Activated T-helper 1 cell treated with anti-CD3 and anti-CD28 coated beads, Interleukin-2, amount 50 U/mL, for 16 hours (primary cell): ENCODE measurements around the gene CFHR3.
"Not testable (repeated sequence)": the region's sequence is repeated elsewhere in the genome, so short reads cannot be mapped to it uniquely, and the experiment has no call there.

ENCODE experiments used
- DNase-seq, 2 donors: peaks; one replicate each; pipeline ENCODE4 v3.0.0-alpha.2; 2020; ENCODE audit warnings: low read depth in 1 of 2, low spot score in 1 of 2

The CFHR3 gene

DNA sequence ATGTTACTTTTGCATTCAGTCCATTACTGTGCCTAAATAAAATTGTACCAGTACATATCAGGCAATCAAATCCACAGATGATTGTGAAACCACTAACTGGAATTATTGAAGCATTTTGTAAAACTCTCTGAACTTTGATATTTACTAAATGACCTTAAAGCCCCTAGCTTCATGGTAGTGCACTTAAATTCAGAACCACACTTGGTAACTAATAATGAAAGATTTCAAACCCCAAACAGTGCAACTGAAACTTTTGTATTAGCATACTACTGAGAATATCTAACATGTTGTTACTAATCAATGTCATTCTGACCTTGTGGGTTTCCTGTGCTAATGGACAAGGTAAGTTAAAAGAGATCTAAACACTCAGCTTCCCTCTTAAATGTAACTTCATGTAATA lies at the start of gene CFHR3:
Gene CFHR3 (plus strand): TSS at position 238 of the 400 bp plus-strand sequence. CDS start 47 bp downstream, at position 285.
- DNase-seq, result no peak

DNA sequence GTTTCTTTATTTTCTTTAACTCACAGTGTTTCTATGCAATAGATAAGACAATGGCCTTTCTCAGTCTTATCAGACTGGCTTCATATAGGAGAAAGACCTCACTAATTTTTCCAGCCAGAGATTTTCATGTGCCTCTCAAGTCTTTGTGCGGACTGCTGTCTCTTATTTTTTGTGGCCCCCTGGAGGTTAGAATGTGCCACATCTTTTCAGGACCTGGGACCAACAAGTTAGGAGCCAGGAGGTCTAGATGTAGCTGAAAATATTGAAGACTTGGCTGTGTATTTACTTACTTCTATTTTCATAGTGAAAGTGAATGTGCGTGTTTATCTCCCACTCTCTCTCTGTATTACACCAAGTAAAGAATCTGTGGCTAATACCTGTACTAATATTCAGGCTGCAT lies 42.1 kb upstream of the CFHR3 start:
- DNase-seq, result no peak

DNA sequence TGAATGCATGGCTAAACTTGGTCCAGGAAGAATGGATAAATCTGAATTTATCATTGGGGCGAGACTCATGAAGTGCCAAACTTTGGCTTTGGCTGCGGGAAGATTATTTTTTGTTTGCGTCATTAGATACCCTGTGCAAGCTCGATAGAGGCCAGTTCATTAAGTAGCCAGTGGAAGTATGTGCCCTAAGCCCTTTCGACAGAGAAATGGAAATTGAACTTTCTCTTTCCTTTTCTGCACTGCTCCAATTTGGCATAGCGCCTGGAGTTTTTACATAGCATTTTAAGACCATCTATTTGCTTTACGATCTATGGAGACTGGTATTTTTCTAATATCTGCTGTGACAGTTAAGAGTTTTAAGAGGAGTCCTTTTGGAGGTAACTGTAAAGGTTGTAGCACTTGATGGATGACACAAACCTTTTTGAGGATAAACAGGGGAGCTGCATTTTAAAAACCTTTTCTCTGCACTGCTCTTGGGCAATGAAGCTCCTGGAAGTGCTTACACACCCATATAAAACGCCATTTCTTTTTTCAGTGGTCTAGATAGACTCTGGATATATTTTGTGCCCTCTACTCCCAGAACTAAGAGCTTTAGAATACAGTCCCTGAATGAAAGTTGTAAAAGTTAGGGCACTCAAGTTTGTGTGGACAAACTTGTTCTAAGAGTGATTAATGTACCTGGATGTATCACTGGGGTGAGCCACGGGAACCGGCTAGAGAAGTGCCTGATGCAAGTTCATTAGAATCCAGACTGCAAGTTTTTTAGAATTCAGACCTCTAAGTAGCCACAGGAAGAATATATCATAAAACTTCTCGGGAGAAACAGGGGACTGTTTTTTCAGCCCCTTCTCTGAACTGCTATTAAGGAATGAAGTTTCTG lies 41.3 kb upstream of the CFHR3 start:
- no peak for DNase-seq

DNA sequence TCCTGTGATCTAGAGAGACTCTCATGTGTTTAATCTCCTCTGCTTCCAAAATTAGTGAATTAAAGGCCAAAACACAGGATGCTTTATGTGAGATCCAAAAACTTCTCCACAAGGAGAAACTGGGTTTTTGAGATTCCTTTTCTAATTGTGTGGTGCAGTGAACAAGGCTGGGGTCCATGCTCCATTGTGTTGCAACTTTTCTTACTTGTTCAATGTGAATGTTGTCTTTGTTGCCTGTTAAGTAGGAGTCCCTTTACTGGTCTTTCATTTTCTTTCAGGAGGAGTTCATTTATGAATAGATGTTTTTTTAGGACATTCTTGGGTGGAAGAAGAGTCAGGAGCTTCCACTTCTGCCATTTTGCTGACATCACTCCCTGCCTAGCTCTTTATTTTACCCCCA lies 40.6 kb upstream of the CFHR3 start:
- DNase-seq, result no peak

DNA sequence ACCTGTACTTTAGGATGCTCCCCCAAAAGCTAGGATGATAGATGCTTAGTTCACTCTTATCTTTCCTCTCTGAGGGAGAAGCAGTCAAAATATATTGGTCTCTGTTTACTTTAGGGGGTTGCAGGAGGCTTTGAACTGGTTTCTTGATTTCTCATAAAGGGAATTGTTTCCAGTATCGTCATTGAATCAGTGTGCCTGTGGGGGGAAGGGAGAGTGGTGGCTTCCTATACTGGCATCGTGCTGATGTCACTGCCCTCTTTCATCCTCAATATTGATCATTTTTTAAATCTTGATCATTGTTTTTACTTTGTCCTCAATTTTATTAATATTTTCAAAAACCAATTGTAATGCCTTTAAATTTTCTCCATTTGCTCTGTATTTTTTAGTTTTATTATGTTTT lies 40.2 kb upstream of the CFHR3 start:
- no peak for DNase-seq

DNA sequence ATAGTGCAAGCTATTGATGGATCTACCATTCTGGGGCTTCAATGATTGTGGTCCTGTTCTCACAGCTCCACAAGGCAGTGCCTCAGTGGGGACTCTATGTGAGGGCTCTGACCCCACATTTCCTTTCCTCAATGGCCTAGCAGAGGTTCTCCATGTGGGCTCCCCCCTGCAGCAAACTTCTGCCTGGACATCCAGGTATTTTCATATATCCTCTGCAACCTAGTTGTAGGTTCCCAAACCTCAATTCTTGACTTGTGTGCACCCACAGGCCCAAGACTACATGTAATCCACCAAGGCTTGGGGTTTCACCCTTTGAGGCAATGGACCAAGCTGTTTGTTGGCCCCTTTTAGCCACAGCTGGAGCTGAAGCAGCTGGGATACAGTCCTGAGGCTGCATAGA lies 35.9 kb upstream of the CFHR3 start:
- no peak for DNase-seq

DNA sequence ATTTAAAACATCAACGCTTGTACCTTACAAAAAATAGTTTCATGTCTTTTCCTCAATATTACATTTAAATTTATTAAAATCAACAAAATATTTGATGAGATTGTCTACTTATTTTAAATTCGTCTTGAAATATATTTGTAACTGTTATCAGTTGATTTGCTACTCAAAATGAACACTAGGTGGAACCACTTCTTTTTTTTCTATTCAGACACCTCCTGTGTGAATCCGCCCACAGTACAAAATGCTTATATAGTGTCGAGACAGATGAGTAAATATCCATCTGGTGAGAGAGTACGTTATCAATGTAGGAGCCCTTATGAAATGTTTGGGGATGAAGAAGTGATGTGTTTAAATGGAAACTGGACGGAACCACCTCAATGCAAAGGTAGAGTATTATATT lies 31.4 kb upstream of the CFHR3 start:
- DNase-seq, result not testable (repeated sequence)

DNA sequence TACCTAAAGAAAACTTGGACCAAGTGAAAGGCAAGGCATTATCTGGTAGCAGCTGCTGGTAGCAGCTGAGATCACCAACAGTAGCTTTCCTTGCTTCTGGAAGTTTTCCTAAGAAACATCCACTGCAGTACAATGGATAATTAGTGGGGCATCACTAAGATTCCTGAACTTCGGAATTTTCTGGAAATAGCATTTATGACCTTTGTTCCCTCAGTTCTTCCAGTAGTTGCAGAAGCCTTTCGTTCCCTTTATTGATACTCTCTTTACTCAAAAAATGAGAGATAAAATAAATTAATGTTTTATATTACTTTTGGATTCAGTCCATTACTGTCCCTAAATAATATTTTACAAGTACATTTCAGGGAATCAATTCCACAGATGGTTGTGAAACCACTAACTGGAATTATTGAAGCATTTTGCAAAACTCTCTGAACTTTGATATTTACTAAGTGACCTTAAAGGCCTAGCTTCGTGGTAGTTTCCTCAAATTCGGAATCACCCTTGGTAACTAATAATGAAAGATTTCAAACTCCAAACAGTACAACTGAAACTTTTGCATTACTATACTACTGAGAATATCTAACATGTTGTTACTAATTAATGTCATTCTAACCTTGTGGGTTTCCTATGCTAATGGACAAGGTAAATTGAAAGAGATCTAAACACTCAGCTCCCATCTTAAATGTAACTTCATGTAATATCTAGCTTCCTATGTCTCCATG lies 9.5 kb upstream of the CFHR3 start:
- not testable (repeated sequence) for DNase-seq

DNA sequence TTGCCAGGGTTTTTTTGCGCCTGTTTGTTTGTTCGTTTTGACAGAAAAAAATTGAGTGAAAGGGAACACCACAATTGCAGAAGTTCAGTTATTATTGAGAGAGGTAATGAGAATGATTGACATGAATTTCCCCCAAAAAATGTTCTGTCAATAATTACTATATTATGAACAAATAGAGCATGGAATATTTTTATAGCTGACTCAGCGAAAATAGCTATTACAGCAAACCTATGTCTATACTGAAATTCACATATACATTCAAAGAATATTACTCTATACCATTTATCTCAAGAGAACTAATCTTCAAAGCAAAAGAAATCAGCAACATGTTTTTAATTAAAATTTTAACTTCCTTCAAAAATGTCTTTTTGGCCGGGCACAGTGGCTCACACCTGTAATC lies 4.8 kb upstream of the CFHR3 start:
- not testable (repeated sequence) for DNase-seq

DNA sequence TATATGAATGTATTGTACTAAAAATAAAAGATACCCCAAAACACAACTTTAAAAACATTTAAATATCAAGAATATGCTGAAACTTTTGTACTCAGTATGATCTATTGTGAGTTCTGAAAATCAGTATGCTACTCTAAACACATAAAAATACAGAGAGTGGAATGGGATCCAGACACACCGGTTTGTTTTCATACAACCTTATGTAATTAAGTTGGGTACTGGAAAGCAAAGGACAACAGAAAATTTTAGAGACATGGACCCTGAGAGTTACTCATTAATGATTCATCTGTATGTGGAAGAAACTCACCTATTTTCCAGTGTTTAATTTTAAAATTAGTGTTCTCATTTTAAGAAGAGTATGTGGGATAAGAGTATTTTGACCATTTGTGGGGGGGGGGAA lies 927 bp upstream of the CFHR3 start:
- no peak for DNase-seq

DNA sequence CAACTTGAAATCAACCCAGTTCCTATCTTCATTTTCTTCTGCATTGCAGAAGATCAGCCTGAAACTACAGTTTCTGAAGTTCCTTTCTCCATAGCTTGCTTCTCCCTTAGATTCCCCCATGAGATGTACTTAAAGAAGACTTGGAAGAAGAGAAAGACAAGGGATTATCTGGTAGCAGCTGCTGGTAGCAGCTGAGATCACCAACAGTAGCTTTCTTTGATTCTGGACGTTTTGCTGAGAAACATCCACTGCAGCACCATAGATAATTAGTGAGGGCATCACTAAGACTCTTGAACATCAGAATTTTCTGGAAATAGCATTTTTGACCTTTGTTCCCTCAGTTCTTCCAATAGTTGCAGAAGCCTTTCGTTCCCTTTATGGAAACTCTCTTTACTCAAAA lies 465 bp upstream of the CFHR3 start:
- no peak for DNase-seq

DNA sequence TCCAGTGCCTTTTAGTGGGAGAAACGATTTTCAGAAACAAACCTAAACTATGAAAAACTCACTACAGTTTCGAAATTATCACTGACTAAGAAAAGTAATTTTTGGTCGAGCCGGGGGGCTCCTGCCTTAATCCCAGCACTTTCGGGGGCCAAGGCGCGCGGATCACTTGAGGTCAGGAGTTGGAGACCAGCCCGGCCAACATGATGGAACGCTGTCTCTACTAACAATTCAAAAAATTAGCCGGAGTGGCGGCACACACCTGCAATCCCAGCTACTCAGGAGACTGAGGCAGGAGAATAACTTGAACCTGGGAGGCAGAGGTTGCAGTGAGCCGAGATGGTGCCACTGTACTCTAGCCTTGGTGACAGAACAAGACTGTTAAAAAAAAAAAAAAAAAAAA lies 3.0 kb downstream of the CFHR3 start:
- DNase-seq, result no peak

DNA sequence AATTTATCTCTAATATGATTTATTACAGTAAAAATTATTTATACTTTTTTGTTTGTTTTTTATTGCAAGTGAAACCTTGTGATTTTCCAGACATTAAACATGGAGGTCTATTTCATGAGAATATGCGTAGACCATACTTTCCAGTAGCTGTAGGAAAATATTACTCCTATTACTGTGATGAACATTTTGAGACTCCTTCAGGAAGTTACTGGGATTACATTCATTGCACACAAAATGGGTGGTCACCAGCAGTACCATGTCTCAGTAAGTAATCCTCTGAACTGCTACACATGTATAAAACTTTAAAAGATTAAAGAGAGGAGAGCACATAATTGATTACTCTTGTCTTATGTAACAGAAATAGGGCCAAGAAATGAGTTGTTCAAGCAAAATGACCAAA lies 4.5 kb downstream of the CFHR3 start:
- DNase-seq, result no peak

DNA sequence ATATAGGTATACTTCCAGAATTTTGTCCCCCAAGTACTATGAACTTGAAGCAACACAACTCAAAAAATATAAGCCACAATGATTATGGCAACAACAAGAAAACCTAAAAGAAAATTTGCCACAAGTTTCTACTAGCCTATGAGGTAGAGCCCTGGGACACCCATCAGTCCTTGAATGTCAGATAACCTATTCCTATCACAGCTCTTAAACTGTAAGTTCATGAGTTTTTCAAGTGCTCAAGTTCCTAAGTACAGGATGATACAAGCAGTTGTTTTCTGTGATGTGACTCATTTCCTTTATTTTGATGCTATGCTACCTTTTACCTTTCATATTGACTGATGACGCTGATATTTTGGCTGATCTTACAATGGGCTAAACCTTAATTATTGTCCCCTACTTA lies 16.6 kb downstream of the CFHR3 start:
- DNase-seq, result not testable (repeated sequence)

DNA sequence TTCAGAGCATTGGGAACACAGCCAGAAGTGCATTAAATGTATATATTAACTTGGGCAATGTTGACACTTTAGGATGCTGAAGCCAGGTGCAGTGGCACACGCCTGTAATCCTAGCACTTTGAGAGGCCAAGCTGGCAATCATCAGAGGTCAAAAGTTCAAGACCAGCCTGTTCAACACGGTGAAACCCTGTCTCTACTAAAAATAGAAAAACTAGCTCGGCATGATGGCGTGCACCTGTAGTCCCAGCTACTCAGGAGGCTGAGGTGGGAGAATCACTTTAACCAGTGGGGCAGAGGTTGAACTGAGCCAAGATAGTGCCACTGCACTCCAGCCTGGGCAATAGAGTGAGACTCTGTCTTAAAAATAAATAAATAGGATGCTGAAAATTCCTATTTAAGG lies 19.5 kb downstream of the CFHR3 start:
- DNase-seq, result not testable (repeated sequence)

DNA sequence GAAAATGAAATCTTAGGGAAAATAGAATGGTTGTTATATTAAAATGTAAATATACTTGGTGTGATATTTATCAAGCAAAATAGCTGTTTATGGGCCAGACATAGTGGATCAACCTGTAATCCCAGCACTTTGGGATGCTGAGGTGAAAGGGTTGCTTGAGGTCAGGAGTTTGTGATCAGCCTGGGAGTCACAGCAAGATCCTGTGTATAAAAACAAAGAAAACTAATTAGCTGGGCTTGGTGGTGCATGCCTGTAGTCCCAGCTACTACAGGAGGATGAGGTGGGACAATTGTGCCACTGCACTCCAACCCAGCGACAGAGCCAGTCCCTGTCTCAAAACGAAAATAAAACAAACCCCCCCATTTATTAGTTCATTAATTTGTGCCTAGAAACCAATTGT lies 23.3 kb downstream of the CFHR3 start:
- DNase-seq, result no peak

DNA sequence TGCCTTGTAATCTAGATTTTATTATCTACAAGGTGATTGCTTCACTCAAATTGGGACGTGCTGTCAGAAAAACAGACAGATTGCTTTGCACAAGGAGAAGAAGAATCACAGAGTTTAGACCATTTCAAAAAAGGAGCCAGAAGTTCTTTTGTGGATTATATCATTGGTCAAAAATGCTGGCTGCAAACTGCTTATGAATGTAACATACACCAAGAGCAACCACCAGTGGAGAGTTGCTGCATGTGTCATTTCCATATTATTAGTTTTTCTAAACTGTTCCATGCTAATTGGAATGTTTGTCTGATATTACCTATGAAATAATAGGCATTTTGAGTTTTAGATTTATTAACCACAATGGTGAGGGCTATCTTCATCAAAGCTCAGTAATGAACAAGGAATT lies 27.3 kb downstream of the CFHR3 start:
- not testable (repeated sequence) for DNase-seq

DNA sequence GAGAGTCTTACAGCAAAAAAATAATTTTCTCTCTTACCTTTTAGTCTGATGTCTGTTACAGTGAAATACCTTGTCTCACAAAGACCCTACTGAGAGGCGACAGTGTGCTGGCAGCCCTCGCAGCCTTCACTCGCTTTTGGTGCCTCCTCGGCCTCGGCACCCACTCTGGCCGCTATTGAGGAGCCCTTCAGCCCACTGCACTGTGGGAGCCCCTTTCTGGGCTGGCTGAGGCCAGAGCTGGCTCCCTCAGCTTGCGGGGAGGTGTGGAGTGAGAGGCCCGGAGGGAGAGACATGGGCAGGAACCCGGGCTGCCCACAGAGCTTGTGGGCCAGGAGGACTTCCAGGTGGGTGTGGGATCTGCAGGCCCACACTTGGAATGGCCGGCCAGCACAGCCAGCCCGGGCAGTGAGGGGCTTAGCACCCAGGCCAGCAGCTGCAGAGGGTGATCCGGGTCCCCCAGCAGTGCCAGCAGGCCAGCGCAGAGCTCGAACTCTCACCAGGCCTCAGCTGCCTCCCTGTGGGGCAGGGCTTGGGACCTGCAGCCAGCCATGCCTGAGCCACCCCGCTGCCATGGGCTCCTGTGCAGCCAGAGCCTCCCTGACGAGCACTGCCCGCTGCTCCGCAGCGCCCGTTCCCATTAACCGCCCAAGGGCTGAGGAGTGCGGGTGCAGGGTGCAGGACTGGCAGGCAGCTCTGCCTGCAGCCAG lies 34.0 kb downstream of the CFHR3 start:
- no peak for DNase-seq

DNA sequence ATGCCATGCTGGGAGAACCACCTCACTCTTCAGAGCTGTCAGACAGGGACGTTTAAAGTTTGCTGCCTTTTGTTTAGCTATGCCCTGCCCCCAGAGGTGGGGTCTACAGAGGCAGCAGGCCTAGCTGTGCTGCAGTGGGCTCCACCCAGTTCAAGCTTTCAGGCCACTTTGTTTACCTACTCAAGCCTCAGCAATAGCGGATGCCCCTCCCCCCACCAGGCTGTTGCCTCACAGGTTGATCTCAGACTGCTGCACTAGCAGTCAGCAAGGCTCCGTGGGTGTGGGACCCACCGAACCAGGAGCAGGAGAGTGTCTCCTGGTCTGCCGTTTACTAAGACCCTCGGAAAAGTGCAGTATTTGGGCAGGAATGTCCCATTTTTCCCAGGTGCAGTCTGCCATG lies 42.8 kb downstream of the CFHR3 start:
- DNase-seq, result not testable (repeated sequence)

DNA sequence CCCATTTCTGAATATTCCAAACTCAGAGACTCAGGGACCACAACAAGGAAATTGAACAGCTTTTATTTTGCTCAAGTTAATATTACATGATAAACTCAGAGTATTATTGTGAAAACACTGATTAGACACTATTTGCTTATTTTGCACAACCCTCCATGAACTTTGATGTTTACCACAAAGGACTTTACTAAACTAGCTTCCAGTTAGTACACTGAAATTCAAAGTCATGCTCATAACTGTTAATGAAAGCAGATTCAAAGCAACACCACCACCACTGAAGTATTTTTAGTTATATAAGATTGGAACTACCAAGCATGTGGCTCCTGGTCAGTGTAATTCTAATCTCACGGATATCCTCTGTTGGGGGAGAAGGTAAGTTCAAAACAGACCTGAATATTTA lies 44.9 kb downstream of the CFHR3 start, which contains the start of gene CFHR1:
Gene CFHR1 (plus strand): TSS at position 201 of the 400 bp plus-strand sequence. CDS start 114 bp downstream, at position 315.
- not testable (repeated sequence) for DNase-seq

DNA sequence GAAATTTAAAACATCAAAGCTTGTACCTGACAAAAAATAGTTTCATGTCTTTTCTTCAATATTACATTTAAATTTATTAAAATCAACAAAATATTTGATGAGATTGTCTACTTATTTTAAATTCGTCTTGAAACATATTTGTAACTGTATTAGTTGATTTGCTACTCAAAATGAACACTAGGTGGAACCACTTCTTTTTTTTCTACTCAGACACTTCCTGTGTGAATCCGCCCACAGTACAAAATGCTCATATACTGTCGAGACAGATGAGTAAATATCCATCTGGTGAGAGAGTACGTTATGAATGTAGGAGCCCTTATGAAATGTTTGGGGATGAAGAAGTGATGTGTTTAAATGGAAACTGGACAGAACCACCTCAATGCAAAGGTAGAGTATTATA lies 53.2 kb downstream of the CFHR3 start:
- not testable (repeated sequence) for DNase-seq
